Measurements from ENCODE around the gene BIRC5.

GRCh38 chr17:78239489-78239931, 25.5 kb downstream of the BIRC5 start:
- TF ChIP-seq CTCF (IDR thresholded peaks at IDR 0.05) (no peak), EP300 (IDR thresholded peaks at IDR 0.05) (no peak), POLR2AphosphoS5 (IDR thresholded peaks at IDR 0.05) (no peak), POLR2A (IDR thresholded peaks at IDR 0.05) (no peak)

Measured in stomach (tissue), 4 donors.